LNCAP (cell line): ENCODE measurements around the gene AJM1.

Source experiments
- TF ChIP-seq, protein P1 (sequence below): fragments of 450-650 bp; IDR thresholded peaks from 2 replicates; pipeline ENCODE4 v1.5.1; 2017; ENCODE audit warnings: mild to moderate bottlenecking

AJM1 gene

DNA sequence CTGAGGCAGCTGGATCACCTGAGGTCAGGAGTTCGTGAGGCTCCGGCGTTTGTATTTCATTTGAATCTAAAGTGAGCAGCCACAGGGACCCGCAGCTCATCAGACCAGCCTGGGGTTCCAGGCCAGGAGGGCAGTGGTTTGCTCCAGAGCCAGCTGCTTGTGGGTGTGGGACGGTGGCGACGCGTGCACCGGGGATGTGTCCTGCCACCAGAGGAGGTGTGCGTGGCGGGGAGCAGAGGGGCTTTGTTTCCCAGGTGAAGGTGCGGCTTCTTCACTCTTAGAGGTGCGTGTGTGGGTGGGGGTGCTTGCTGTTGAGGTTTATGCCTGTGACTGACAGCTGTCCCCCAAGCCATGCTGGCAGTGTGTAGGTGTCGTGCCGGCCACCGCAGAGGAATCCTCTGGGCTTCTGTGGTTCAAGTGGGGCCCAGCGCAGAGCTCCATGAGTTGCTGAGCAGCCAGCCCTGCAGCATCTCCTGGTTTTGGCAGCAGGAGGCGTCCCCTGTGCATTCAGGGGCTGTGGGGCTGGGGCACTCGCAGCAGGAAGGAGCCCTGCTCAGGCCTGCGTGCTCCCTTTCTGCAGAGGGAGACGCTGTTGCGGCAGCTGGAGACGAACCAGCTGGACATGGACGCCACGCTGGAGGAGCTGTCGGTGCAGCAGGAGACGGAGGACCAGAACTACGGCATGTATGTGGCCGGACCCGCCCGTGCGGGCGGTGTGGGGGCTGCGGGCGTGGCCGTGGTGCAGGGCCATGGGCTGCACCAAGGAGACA lies 6.9 kb upstream of the AJM1 start:
- TF ChIP-seq, protein P1, sequence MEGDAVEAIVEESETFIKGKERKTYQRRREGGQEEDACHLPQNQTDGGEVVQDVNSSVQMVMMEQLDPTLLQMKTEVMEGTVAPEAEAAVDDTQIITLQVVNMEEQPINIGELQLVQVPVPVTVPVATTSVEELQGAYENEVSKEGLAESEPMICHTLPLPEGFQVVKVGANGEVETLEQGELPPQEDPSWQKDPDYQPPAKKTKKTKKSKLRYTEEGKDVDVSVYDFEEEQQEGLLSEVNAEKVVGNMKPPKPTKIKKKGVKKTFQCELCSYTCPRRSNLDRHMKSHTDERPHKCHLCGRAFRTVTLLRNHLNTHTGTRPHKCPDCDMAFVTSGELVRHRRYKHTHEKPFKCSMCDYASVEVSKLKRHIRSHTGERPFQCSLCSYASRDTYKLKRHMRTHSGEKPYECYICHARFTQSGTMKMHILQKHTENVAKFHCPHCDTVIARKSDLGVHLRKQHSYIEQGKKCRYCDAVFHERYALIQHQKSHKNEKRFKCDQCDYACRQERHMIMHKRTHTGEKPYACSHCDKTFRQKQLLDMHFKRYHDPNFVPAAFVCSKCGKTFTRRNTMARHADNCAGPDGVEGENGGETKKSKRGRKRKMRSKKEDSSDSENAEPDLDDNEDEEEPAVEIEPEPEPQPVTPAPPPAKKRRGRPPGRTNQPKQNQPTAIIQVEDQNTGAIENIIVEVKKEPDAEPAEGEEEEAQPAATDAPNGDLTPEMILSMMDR, result no peak

DNA sequence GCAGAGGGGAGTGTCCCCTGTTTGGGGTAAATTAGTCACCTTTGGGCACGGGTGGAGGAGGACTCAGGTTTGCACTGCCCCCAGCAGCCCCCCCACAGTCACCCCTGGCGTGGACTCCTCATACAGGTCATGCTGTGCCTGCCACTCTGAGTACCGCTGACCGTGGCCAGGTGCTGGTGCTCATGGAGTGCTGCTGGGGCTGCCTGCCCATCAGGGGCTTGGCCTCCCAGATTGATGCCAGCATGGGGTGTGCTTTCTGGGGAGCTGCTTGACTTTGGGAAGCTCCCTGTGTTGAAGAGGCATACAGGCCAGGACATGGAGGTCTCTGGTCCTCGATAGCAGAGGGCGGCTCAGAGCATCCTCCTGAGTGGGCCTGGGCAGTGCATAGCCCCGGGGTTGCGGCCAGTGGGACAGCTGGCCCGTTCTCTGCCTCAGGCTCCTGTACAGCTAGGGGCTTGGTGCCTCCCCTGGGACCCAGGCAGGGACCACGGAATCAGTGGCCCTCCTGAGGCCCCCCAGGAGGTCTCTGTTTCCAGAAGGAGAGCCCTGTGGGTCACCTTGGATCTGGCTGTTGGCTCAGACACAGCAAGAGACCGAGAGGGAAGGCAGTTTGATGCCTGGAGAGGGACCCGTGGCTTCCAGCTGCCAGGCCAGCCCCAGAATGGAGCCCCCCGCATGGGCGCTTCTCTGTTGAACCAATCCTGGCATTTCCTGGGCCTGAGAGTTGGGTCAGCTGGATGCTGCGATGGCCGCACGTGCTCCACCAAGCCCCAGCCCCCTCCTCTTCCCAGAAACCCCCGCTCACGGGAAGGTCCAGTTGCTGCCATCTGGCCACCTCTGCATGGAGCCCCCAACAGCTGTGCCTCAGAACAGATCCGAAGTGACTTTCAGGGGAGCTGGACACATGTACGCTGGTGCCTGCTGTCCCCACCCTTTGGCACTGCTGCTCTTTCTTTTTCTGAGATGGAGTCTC lies 6.1 kb upstream of the AJM1 start:
- TF ChIP-seq, protein P1, result no peak

DNA sequence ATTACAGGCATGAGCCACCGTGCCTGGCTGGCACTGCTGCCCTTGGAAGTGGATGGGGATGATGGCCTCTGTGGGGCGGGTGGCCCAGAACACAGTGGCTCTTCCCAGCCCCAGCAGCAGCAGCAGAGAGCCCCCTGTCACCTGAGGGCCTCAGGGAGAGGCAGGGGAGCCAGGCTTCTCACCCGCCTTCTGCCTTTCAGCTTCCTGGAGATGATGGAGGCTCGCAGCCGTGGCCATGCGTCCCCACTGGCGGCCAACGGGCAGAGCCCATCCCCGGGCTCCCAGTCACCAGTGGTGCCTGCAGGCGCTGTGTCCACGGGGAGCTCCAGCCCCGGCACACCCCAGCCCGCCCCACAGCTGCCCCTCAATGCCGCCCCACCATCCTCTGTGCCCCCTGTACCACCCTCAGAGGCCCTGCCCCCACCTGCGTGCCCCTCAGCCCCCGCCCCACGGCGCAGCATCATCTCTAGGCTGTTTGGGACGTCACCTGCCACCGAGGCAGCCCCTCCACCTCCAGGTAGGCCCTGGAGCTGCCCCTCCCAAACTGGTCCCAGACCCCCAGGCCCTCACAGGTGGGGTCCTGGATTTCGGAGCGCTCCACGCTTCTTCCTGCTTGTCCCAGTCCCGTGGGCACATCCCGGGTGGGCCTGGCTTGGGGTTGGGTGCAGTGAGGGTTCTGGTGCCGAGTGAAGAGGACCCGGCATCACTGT lies 5.0 kb upstream of the AJM1 start:
- TF ChIP-seq, protein P1, result no peak

DNA sequence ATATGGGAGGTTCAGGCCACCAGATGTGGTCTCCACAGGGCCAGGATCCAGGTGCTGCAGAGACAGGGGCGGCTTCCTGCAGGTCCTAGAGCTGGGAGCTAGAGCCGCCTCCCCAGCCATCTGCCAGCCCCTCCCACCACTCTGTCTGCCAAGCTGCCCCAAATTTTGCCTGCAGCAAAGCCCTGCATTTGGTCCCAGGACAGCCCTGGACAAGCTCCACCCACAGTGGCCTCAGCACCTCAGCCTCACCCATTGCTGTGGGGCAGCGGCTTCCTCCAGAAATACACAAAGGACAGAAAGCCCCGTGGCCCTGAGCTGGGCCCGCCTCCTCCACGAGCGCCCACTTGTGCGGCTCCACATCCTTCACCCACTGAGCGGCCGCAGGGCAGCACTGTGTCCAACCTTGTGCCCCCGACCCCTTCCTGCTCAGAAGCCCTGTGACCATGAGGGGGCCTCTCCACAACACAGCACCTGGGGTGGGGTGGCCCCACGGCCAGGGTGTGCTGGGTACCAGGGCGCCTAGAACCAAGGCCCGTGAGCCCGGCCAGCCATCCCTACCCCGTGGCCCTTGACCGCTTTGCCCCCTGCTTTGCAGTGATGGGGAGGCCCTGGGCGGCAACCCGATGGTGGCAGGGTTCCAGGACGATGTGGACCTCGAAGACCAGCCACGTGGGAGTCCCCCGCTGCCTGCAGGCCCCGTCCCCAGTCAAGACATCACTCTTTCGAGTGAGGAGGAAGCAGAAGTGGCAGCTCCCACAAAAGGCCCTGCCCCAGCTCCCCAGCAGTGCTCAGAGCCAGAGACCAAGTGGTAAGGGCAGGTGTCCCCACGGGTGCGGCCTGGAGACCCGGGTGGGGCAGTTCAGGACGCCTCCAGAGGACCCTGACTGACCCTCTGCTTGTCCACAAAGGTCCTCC lies 3.7 kb upstream of the AJM1 start:
- TF ChIP-seq, protein P1, result no peak

DNA sequence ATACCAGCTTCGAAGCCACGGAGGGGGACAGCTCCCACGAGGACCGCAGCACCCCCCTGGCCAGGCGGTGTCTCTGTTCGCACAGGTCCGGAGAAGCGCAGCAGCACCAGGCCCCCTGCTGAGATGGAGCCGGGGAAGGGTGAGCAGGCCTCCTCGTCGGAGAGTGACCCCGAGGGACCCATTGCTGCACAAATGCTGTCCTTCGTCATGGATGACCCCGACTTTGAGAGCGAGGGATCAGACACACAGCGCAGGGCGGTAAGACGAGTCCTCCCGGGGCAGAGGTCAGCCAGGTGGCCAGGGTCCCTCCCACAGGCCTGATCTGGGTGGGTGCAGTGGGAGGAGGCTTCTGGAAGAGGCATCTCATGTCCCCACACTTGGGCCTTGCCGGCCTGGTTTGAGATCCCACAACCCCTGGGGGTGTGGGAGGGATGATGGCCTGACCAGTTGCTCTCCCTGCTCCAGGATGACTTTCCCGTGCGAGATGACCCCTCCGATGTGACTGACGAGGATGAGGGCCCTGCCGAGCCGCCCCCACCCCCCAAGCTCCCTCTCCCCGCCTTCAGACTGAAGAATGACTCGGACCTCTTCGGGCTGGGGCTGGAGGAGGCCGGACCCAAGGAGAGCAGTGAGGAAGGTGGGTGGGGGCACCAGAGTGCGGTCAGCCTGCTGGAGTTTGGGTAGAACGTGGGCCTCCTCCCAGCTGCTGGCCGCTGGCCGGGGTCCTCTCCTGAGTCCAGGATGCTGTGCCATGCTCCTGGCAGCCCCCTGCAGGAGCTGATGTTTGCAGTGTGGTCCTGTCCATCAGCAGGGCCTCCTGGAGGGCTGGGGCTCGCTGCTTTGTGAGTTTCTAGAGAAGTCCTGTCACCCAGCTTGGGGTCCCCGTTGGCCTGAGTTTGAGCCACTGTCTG lies 2.8 kb upstream of the AJM1 start:
- TF ChIP-seq, protein P1, result no peak

DNA sequence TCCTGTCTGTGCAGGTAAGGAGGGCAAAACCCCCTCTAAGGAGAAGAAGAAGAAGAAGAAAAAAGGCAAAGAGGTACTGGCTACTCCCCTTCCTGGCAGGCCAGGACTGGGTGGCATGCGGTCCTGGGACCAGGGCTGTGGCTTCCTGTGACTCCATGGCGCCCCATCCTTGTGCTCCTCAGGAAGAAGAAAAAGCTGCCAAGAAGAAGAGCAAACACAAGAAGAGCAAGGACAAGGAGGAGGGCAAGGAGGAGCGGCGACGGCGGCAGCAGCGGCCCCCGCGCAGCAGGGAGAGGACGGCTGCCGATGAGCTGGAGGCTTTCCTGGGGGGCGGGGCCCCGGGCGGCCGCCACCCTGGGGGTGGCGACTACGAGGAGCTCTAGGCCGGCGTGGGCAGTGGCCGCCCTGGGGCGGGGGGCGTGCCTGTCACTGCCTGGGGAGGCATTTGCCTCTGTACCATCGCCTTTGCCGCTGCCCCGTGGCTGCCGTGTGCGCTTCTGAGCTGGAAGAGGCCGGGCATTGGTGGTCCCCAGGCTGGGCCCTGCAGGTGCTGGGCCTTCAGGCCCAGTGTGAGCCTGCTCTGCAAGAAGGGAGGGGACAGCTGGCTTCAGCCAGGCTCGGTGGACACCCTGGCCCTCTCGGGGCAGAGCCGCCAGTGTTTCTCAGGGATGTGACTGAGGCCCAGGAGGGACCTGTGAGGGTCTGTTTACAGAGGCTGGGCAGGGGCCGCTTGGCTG lies 2.0 kb upstream of the AJM1 start:
- TF ChIP-seq, protein P1, result no peak
